GM13976 (cell line): ENCODE measurements around the gene PLPPR1.

Source experiments
- DNase-seq: peaks from one replicate; pipeline ENCODE4 v3.0.0; 2012; ENCODE audit warnings: low spot score
- in situ Hi-C: fragments of 300-500 bp; cut with MboI; formaldehyde crosslinking; loops from one replicate; pipeline ENCODE4 v1.12.0; 2022; ENCODE audit warnings: low sequenced_read_pairs, mixed read lengths, inconsistent platforms; ENCODE audit not compliant: unreplicated experiment
- TF ChIP-seq, protein P1 (sequence below): IDR thresholded peaks from 2 replicates; pipeline ENCODE4 v1.5.1; 2012; ENCODE audit warnings: borderline replicate concordance, mild to moderate bottlenecking; ENCODE audit not compliant: insufficient read depth; ENCODE audit errors: extremely low read depth, missing control alignments, control extremely low read depth

The PLPPR1 gene

DNA sequence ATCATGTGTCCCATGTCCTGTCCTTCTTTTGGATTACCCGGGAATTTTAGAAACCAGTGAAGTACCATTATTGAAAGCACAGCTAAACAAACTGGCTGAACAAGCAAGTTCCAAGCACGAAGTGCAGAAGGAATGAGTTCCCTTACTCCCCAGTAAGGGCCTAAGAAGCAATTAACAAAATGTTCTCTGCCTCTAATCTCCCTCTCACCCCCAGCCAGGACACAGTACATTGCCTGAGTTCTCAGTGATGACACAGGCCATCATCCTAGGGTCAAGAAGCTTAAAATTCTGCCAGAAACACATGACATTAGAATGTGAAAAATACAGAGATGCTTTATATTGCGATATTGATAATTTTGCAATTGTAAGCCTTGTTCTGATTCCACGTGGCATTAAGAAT is 118.0 kb downstream of the PLPPR1 start:
- TF ChIP-seq, protein P1, sequence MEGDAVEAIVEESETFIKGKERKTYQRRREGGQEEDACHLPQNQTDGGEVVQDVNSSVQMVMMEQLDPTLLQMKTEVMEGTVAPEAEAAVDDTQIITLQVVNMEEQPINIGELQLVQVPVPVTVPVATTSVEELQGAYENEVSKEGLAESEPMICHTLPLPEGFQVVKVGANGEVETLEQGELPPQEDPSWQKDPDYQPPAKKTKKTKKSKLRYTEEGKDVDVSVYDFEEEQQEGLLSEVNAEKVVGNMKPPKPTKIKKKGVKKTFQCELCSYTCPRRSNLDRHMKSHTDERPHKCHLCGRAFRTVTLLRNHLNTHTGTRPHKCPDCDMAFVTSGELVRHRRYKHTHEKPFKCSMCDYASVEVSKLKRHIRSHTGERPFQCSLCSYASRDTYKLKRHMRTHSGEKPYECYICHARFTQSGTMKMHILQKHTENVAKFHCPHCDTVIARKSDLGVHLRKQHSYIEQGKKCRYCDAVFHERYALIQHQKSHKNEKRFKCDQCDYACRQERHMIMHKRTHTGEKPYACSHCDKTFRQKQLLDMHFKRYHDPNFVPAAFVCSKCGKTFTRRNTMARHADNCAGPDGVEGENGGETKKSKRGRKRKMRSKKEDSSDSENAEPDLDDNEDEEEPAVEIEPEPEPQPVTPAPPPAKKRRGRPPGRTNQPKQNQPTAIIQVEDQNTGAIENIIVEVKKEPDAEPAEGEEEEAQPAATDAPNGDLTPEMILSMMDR, result no peak
- in situ Hi-C loops, result no loop called here
- DNase-seq, result no peak

DNA sequence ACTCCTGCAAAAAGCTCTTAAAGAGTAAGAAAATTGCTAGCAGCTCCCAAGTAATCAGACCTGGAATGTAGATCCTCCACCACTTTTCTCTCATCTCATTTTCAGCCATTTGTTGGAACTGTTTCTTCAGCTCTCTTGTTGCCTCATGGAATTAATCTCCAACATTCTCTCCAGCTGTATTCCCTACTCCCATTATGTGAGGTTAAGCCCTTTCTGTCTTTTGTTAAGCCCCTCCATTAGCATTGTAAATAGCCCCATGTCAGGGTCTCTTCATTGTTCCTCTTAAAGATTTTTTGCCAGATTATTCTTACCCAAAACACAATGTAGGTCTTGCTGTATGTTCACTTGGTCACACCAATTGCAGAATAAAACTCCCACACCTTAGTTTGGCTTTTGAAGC is 119.8 kb downstream of the PLPPR1 start:
- DNase-seq, result no peak
- in situ Hi-C loops, result no loop called here
- TF ChIP-seq, protein P1, result no peak

DNA sequence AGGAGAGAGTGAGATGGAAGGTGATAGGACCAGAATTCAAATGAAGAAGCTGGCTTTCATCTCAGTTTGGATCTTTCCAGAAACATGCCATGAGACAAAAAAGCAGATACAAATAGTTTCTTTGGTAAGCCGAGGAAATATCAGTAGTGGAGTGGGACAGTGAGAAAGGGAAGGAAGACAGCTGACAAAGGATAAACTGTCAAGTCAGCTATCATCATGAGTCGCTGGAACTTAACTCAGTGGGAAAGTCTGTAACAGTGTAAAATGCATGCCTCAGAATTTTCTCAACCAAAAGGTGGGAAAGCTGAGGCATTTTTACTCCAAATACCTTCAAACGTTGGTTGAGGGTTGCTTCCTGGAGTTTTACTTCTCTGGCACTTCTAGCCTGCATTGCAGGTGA is 129.8 kb downstream of the PLPPR1 start:
- no peak for DNase-seq
- TF ChIP-seq, protein P1, result no peak
- in situ Hi-C loops, result no loop called here

DNA sequence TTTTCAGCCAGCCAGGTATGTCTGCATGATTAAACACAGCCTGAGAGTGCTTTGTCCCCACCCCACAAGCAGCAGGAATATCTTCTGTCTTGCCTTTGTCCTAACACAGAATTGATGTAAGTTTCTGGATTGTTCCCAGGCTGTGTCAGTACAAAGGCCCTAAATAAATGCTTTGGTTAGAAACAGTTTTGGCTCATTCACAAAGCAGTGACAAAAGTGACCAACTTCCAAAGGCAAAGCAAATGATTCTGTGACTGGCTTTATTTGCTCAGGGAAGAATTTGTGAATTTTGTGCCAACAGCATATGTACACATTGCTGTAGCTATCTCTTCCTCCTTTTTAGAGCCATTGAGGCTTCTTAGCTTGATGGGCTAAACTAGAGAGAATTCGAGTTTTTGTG is 133.7 kb downstream of the PLPPR1 start:
- DNase-seq, result no peak
- in situ Hi-C loops, result no loop called here
- TF ChIP-seq, protein P1, result no peak

DNA sequence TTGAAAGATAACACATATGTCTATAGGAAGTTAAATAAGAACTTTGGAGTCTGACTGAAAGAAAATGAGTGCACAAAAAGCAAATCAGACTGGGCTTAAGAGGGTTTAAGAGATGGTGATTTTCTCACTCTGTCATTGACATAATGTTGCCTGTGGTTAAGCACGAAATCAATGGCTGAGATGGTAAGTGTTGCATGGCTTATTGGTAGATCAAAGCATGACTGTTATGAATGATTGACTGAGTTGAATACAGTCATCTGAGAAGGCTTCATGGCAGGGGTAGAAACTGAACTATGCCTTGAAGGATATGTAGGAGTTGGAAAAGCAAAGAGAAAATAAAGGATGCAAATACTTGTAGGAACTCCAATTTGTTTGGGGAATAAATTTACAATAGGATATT is 136.6 kb downstream of the PLPPR1 start:
- DNase-seq, result no peak
- in situ Hi-C loops, result no loop called here
- TF ChIP-seq, protein P1, result no peak

DNA sequence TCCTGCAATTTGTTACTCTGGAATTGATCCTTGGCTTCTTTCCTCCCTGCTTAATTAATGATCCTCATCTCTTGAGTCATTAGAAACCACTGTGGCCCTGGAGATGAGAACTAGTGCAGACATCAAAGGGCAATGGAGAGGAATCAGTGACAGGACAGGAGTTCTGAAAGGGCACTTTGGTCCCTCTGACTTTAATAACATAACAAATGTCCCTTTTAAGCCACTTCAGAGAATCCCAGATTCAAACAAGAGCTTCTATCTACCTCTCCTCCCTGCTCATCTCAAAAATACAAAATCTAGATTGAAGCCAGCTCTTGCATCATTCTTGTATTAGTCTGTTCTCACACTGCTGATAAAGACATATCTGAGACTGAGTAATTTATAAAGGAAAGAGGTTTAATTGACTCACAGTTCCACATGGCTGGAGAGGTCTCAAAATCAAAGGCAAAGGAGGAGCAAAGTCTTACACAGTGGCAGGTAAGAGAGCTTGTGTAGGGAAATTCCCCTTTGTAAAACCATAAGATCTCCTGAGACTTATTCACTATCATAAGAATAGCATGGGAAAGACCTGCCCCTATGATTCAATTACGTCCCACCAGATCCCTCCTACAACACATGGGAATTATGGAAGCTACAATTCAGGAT is 139.1 kb downstream of the PLPPR1 start:
- TF ChIP-seq, protein P1, result no peak
- no peak for DNase-seq
- in situ Hi-C loops, result no loop called here
